CD4-positive, alpha-beta memory T cell (primary cell): ENCODE results near the gene NDC1. TPM values are rescaled to one million over a fixed set of nuclear protein-coding genes. Genes with fewer than 3 reads are reported as not detected.
A peak's percentile ranks its signal among the peaks of the same experiment; 100 is the strongest.

Experiments used
- CTCF ChIA-PET: fragments of 350-600 bp; sonication (Branson Sonifier 250); formaldehyde crosslinking; loops from one replicate; lab custom pipeline; 2021; ENCODE audit warnings: inconsistent platforms; ENCODE audit not compliant: partially characterized antibody; lab: Charles Lee
- POLR2A ChIA-PET: fragments of 350-600 bp; sonication (Branson Sonifier 250); formaldehyde crosslinking; loops from one replicate; lab custom pipeline; 2021; ENCODE audit not compliant: partially characterized antibody; lab: Charles Lee
- DNase-seq, 5 donors: peaks; one replicate each; pipeline versions ENCODE4 v3.0.0 to v3.0.0-alpha.2; 2020 to 2022; ENCODE audit warnings: mixed read lengths in 1 of 5
- H3K27ac ChIP-seq: one replicate; pipeline ENCODE4 v1.7.0; 2013; ENCODE audit warnings: low read depth, low read length
- H3K27me3 ChIP-seq: 2 replicates; pipeline ENCODE4 v1.7.0; 2013; ENCODE audit warnings: mild to moderate bottlenecking, low read length, moderate library complexity; ENCODE audit not compliant: insufficient read depth
- H3K36me3 ChIP-seq: 2 replicates; pipeline ENCODE4 v1.7.0; 2013; ENCODE audit warnings: mild to moderate bottlenecking, low read length, moderate library complexity; ENCODE audit not compliant: insufficient read depth
- H3K4me1 ChIP-seq: 2 replicates; pipeline ENCODE4 v1.7.0; 2013; ENCODE audit warnings: mild to moderate bottlenecking, low read length, moderate library complexity; ENCODE audit not compliant: insufficient read depth
- H3K4me3 ChIP-seq, 2 donors: one replicate each; pipeline ENCODE4 v1.7.0; 2013; ENCODE audit warnings: low read length in 2 of 2, mild to moderate bottlenecking in 1 of 2
- H3K9me3 ChIP-seq, 2 donors: one replicate each; pipeline ENCODE4 v1.7.0; 2013; ENCODE audit warnings: low read length in 2 of 2, control low read depth in 1 of 2; ENCODE audit not compliant: control insufficient read depth in 1 of 2
- H3K27ac Mint-ChIP-seq, 7 donors: one replicate each; pipeline ENCODE4 v1.8.0; 2020 to 2021; ENCODE audit warnings: mixed read lengths in 7 of 7, mild to moderate bottlenecking in 6 of 7, inconsistent platforms in 3 of 7, moderate library complexity in 3 of 7
- H3K27me3 Mint-ChIP-seq, 2 donors: one replicate each; pipeline ENCODE4 v1.8.0; 2020 to 2021; ENCODE audit warnings: mixed read lengths in 2 of 2
- H3K36me3 Mint-ChIP-seq, 2 donors: one replicate each; pipeline ENCODE4 v1.8.0; 2020 to 2021; ENCODE audit warnings: mixed read lengths in 2 of 2, inconsistent platforms in 1 of 2, mild to moderate bottlenecking in 1 of 2
- H3K4me1 Mint-ChIP-seq, 4 donors: one replicate each; pipeline ENCODE4 v1.8.0; 2020 to 2021; ENCODE audit warnings: mixed read lengths in 4 of 4, mild to moderate bottlenecking in 1 of 4
- H3K4me3 Mint-ChIP-seq, 8 donors: one replicate each; pipeline ENCODE4 v1.8.0; 2020 to 2021; ENCODE audit warnings: mixed read lengths in 8 of 8, mild to moderate bottlenecking in 7 of 8, moderate library complexity in 6 of 8, inconsistent platforms in 3 of 8
- H3K9me3 Mint-ChIP-seq, 8 donors: one replicate each; pipeline ENCODE4 v1.8.0; 2020 to 2021; ENCODE audit warnings: mixed read lengths in 8 of 8, mild to moderate bottlenecking in 5 of 8, inconsistent platforms in 3 of 8, moderate library complexity in 1 of 8
- intact Hi-C: fragments of 100-400 bp; cut with micrococcal nuclease; formaldehyde crosslinking; loops from one replicate; pipeline ENCODE4 v1.15.1; 2023
- polyA plus RNA-seq, 2 donors: library from polyadenylated mRNA; unstranded; fragments of 300-500 nt; fragmentation: Illumina TruSeq; gene quantifications; one replicate each; pipeline ENCODE4 v1.2.3, GENCODE V29; 2021
- total RNA-seq, 2 experiments: library from RNA; stranded (reverse); gene quantifications; one replicate each; pipeline ENCODE4 v1.2.3, GENCODE V29; 2021

The NDC1 gene
- total and polyA plus RNA-seq, 4 experiments from 2014 or later = 4.4 to 11.0 (median 9.3) TPM

DNA sequence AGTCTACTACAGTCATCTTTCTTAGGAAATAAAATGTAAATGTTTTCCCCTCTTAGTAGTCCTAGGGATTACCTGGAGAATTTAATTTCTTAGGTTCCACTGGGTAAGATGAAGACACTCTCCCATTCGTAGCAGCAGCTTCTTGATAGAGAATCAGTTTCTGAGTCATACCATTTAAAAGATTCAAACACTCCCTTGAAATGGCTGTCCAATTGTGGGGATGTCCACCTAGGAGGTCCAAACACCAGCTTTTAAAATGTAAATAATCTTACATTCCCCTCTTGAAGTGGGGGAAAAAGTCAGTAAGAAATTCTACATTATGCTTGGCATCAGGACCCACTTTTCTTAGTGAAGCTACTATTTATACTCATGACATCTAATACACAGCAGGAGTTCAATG is 37.5 kb downstream of the NDC1 start:
- Mint-ChIP-seq H3K27ac (no peak overlapping the region), H3K9me3 (peaks cover 0 to 2% (median 0%) of the 10 kb centered on the region in 8 donors), H3K4me1 (no peaks in the 10 kb centered on the region), H3K27me3 (no peaks in the 10 kb centered on the region), H3K4me3 (no peak overlapping the region), H3K36me3 (peaks cover 38 to 68% of the 10 kb centered on the region in 2 donors)
- H3K9me3 ChIP-seq = no peaks in the 10 kb centered on the region
- DNase-seq = no peak
- H3K4me1 ChIP-seq = no peaks in the 10 kb centered on the region
- H3K27ac ChIP-seq = no peak overlapping the region
- H3K36me3 ChIP-seq = peaks cover 7% of the 10 kb centered on the region
- POLR2A ChIA-PET = no interaction called here
- CTCF ChIA-PET = no interaction called here
- no peak overlapping the region for H3K4me3 ChIP-seq
- intact Hi-C loops = no loop called here
- H3K27me3 ChIP-seq = no peaks in the 10 kb centered on the region

GRCh38 chr1:53799141-53799540 is 39.0 kb downstream of the NDC1 start:
- Histone ChIP-seq H3K27ac (no peak overlapping the region), H3K27me3 (no peaks in the 10 kb centered on the region), H3K4me3 (no peak overlapping the region), H3K36me3 (peaks cover 7% of the 10 kb centered on the region), H3K4me1 (no peaks in the 10 kb centered on the region), H3K9me3 (no peaks in the 10 kb centered on the region)
- Mint-ChIP-seq H3K27me3 (no peaks in the 10 kb centered on the region), H3K4me1 (no peaks in the 10 kb centered on the region), H3K9me3 (peaks cover 0 to 2% (median 0%) of the 10 kb centered on the region in 8 donors), H3K36me3 (peaks cover 51 to 70% of the 10 kb centered on the region in 2 donors), H3K27ac (no peak overlapping the region), H3K4me3 (no peak overlapping the region)
- CTCF ChIA-PET = no interaction called here
- POLR2A ChIA-PET = no interaction called here
- intact Hi-C loops = no loop called here
- DNase-seq = no peak

GRCh38 chr1:53792806-53793205 is 45.3 kb downstream of the NDC1 start:
- peak overlapping the region in 1 of 7 donors; percentile 49 for H3K27ac Mint-ChIP-seq
- Histone ChIP-seq H3K9me3 (no peaks in the 10 kb centered on the region), H3K4me3 (no peak overlapping the region), H3K27me3 (no peaks in the 10 kb centered on the region), H3K27ac (no peak overlapping the region), H3K36me3 (peaks cover 9% of the 10 kb centered on the region), H3K4me1 (no peaks in the 10 kb centered on the region)
- ChIA-PET POLR2A (no interaction called here), CTCF (no interaction called here)
- H3K36me3 Mint-ChIP-seq = peaks cover 59 to 60% of the 10 kb centered on the region in 2 donors
- intact Hi-C loops = no loop called here
- no peaks in the 10 kb centered on the region for H3K4me1 Mint-ChIP-seq
- peaks cover 0 to 2% (median 0%) of the 10 kb centered on the region in 8 donors for H3K9me3 Mint-ChIP-seq
- no peaks in the 10 kb centered on the region for H3K27me3 Mint-ChIP-seq
- DNase-seq = no peak
- no peak overlapping the region for H3K4me3 Mint-ChIP-seq

- DNase-seq = no peak
- no peak overlapping the region for H3K27ac Mint-ChIP-seq
- no peaks in the 10 kb centered on the region for H3K27me3 Mint-ChIP-seq
- no peaks in the 10 kb centered on the region for H3K27me3 ChIP-seq
- POLR2A ChIA-PET = no interaction called here
- H3K4me1 ChIP-seq = no peaks in the 10 kb centered on the region
- CTCF ChIA-PET = no interaction called here
- peaks cover 55 to 61% of the 10 kb centered on the region in 2 donors for H3K36me3 Mint-ChIP-seq
- H3K4me3 Mint-ChIP-seq = no peak overlapping the region
- no peaks in the 10 kb centered on the region for H3K9me3 ChIP-seq
- intact Hi-C loops = no loop called here
- H3K4me1 Mint-ChIP-seq = peaks cover 0 to 3% (median 1%) of the 10 kb centered on the region in 4 donors
- H3K4me3 ChIP-seq = no peak overlapping the region
- no peak overlapping the region for H3K27ac ChIP-seq
- peaks cover 23% of the 10 kb centered on the region for H3K36me3 ChIP-seq
- no peaks in the 10 kb centered on the region for H3K9me3 Mint-ChIP-seq
Measured at GRCh38 chr1:53787655-53788054, 50.4 kb downstream of the NDC1 start.

DNA sequence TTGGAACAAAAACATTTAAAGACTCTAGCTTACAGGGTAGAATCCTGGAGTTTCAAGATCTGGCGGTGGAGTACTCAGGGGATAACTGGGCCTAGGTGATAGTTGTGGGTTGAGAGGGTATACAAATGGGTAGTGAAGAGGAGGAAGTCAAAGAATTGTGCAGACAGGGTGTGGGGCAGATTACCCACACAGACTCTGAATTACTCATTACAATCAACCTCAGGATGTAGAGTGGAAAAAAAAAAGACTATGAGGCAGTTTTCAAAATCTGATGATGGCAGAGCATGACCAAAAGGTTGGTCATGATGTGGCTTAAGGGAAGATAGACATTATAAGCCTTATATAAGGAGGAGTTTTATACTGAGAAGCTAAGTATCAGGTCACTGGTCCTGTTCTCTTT is 55.0 kb downstream of the NDC1 start:
- H3K27ac ChIP-seq = no peak overlapping the region
- intact Hi-C loops = no loop called here
- peak overlapping the region in 1 of 7 donors; percentile 69 for H3K27ac Mint-ChIP-seq
- peaks cover 0 to 3% (median 1%) of the 10 kb centered on the region in 4 donors for H3K4me1 Mint-ChIP-seq
- no peak overlapping the region for H3K4me3 ChIP-seq
- no peaks in the 10 kb centered on the region for H3K9me3 Mint-ChIP-seq
- CTCF ChIA-PET = no interaction called here
- H3K36me3 ChIP-seq = peaks cover 22% of the 10 kb centered on the region
- no peak for DNase-seq
- peaks cover 54 to 61% of the 10 kb centered on the region in 2 donors for H3K36me3 Mint-ChIP-seq
- H3K27me3 ChIP-seq = no peaks in the 10 kb centered on the region
- H3K4me3 Mint-ChIP-seq = no peak overlapping the region
- POLR2A ChIA-PET = no interaction called here
- H3K27me3 Mint-ChIP-seq = no peaks in the 10 kb centered on the region
- H3K4me1 ChIP-seq = no peaks in the 10 kb centered on the region
- H3K9me3 ChIP-seq = no peaks in the 10 kb centered on the region

DNA sequence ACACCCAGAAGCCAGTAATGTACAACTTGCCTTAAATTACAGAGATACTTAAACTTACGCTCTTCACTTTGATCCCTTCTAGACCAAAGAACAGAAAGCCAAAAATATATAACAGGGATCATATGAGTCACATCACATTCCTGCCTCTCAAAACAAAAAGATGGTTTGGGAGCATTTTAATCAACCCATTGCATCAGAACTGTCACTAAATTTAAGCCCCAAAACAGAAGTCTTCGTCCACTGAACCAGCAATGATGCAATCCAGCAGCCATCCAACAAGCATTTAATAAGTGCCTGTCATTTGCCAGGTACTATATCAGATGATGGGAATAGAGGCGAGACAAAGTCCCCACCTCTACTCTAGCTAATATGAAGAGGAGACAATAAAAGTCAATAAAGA is 56.4 kb downstream of the NDC1 start:
- no peak for DNase-seq
- H3K9me3 Mint-ChIP-seq = no peaks in the 10 kb centered on the region
- Histone ChIP-seq H3K4me1 (no peaks in the 10 kb centered on the region), H3K4me3 (no peak overlapping the region), H3K27ac (no peak overlapping the region), H3K27me3 (no peaks in the 10 kb centered on the region), H3K36me3 (peaks cover 18% of the 10 kb centered on the region), H3K9me3 (no peaks in the 10 kb centered on the region)
- H3K4me1 Mint-ChIP-seq = peaks cover 0 to 3% (median 1%) of the 10 kb centered on the region in 4 donors
- no peak overlapping the region for H3K4me3 Mint-ChIP-seq
- H3K27me3 Mint-ChIP-seq = no peaks in the 10 kb centered on the region
- CTCF ChIA-PET = no interaction called here
- peaks cover 56 to 64% of the 10 kb centered on the region in 2 donors for H3K36me3 Mint-ChIP-seq
- intact Hi-C loops = no loop called here
- H3K27ac Mint-ChIP-seq = no peak overlapping the region
- POLR2A ChIA-PET = no interaction called here

DNA sequence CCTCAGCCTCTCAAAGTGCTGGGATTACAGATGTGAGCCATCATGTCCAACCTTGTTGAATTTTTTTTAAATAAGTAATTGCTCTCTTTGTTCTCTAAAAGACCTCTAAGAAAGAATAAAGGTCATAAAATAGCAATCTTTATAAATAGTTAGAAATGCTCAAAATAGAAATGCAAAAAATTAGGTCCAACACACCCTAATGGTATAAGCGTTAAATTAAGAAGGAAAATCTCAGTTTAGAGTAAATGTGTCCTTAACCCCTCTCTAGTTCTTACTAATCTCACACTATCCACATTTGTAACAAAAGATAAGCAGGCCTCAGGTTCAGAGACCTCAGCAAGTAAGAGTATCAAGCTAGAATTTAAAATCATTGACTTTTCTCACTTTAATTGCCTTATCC is 60.8 kb downstream of the NDC1 start:
- DNase-seq = no peak
- Histone ChIP-seq H3K4me1 (no peaks in the 10 kb centered on the region), H3K36me3 (peaks cover 5% of the 10 kb centered on the region), H3K27me3 (no peaks in the 10 kb centered on the region), H3K9me3 (no peaks in the 10 kb centered on the region), H3K27ac (no peak overlapping the region), H3K4me3 (no peak overlapping the region)
- Mint-ChIP-seq H3K4me3 (no peak overlapping the region), H3K9me3 (no peaks in the 10 kb centered on the region), H3K4me1 (peaks cover 0 to 1% (median 0%) of the 10 kb centered on the region in 4 donors), H3K36me3 (peaks cover 28 to 35% of the 10 kb centered on the region in 2 donors), H3K27ac (no peak overlapping the region), H3K27me3 (no peaks in the 10 kb centered on the region)
- POLR2A ChIA-PET = no interaction called here
- intact Hi-C loops = no loop called here
- CTCF ChIA-PET = no interaction called here

GRCh38 chr1:53771648-53772047 is 66.4 kb downstream of the NDC1 start:
- Mint-ChIP-seq H3K27me3 (no peaks in the 10 kb centered on the region), H3K27ac (peak overlapping the region in 1 of 7 donors; percentile 35), H3K36me3 (peaks cover 16 to 39% of the 10 kb centered on the region in 2 donors), H3K4me3 (no peak overlapping the region), H3K9me3 (no peaks in the 10 kb centered on the region), H3K4me1 (peaks cover 4 to 8% (median 5%) of the 10 kb centered on the region in 4 donors)
- ChIA-PET CTCF (no interaction called here), POLR2A (no interaction called here)
- H3K36me3 ChIP-seq = no peaks in the 10 kb centered on the region
- H3K4me3 ChIP-seq = no peak overlapping the region
- intact Hi-C loops = no loop called here
- H3K27me3 ChIP-seq = no peaks in the 10 kb centered on the region
- no peak for DNase-seq
- H3K27ac ChIP-seq = no peak overlapping the region
- peaks cover 8% of the 10 kb centered on the region for H3K4me1 ChIP-seq
- no peaks in the 10 kb centered on the region for H3K9me3 ChIP-seq
